HCT116 (cell line): ENCODE data around the gene STEAP4. TPM values are rescaled to one million over a fixed set of nuclear protein-coding genes. Genes with fewer than 3 reads are reported as not detected.

ENCODE experiments used
- ATAC-seq: fragments of 200-7000 bp; cut with Tn5 transposase; 2 replicates; pipeline ENCODE4 v1.9.1; 2020; ENCODE audit warnings: mild to moderate bottlenecking, moderate library complexity
- BruUV-seq: library from RNA; stranded (reverse); fragments of 400-500 nt; replicated peaks from 2 replicates; lab custom pipeline; 2021; lab: Mats Ljungman, UMichigan
- CTCF ChIA-PET: fragments of 300-600 bp; sonication (Branson Sonifier 250); formaldehyde crosslinking; loops from one replicate; lab custom pipeline; 2021; ENCODE audit warnings: antibody characterized with exemption; lab: Charles Lee
- POLR2A ChIA-PET: fragments of 300-600, 350-600 bp; sonication (Branson Sonifier 250); formaldehyde crosslinking; loops from one replicate; lab custom pipeline; 2021; ENCODE audit warnings: antibody characterized with exemption; lab: Charles Lee
- RAD21 ChIA-PET, 2 experiments: fragments of 300-600 bp; sonication (Branson Sonifier 250); formaldehyde crosslinking; loops; one replicate each; lab custom pipeline; 2023; ENCODE audit warnings: low total read pairs in 2 of 2; ENCODE audit not compliant: uncharacterized antibody in 2 of 2, unreplicated experiment in 2 of 2, low non-redundant PET in 1 of 2; lab: Charles Lee
- DNase-seq: peaks from one replicate; pipeline ENCODE4 v3.0.0-alpha.2; 2010; ENCODE audit warnings: low read depth, low spot score
- H2AFZ ChIP-seq: fragments of 200-600 bp; shearing (Covaris generic), sonication (generic); 2 replicates; pipeline ENCODE4 v1.6.1; 2017; ENCODE audit warnings: low read depth, mixed run types, mixed read lengths, antibody characterized with exemption, low read length; ENCODE audit not compliant: poor library complexity, severe bottlenecking
- H3K27ac ChIP-seq: 2 replicates; pipeline ENCODE4 v1.5.1; 2012; ENCODE audit warnings: low read depth, low read length
- H3K27me3 ChIP-seq: fragments of 200-600 bp; sonication (generic); 2 replicates; pipeline ENCODE4 v1.6.1; 2016; ENCODE audit warnings: mixed run types, low read length, mixed read lengths; ENCODE audit not compliant: insufficient read depth
- H3K36me3 ChIP-seq, 2 experiments: fragments of 200-500 bp in 1 of 2; fragments of 200-600 bp in 1 of 2; sonication (Bioruptor generic) in 1 of 2; sonication (generic) in 1 of 2; 2 replicates each; pipeline versions ENCODE4 v1.5.1 to v1.6.1; 2014 to 2016; ENCODE audit warnings: low read length in 2 of 2, inconsistent platforms in 1 of 2, mixed read lengths in 1 of 2, mixed run types in 1 of 2; ENCODE audit not compliant: insufficient read depth in 2 of 2, control insufficient read depth in 1 of 2
- H3K4me1 ChIP-seq, 2 experiments: fragments of 200-600 bp in 1 of 2; sonication (generic) in 1 of 2; 2 replicates each; pipeline versions ENCODE4 v1.5.1 to v1.6.1; 2012 to 2017; ENCODE audit warnings: low read length in 2 of 2, inconsistent platforms in 1 of 2, mild to moderate bottlenecking in 1 of 2, mixed read lengths in 1 of 2, mixed run types in 1 of 2, moderate library complexity in 1 of 2; ENCODE audit not compliant: insufficient read depth in 2 of 2, control insufficient read depth in 1 of 2
- H3K4me2 ChIP-seq: fragments of 200-600 bp; sonication (generic); 2 replicates; pipeline ENCODE4 v1.6.1; 2017; ENCODE audit warnings: mixed run types, low read length, mixed read lengths
- H3K4me3 ChIP-seq, 2 experiments: fragments of 200-600 bp in 1 of 2; sonication (generic) in 1 of 2; replicated peaks in 1 of 2; 2 replicates each; pipeline ENCODE4 v1.5.1; 2011 to 2016; ENCODE audit warnings: low read length in 2 of 2, control low read depth in 1 of 2, low read depth in 1 of 2, mild to moderate bottlenecking in 1 of 2, mixed read lengths in 1 of 2, mixed run types in 1 of 2
- H3K79me2 ChIP-seq: fragments of 200-600 bp; sonication (generic); 2 replicates; pipeline ENCODE4 v1.6.1; 2017; ENCODE audit warnings: mild to moderate bottlenecking, mixed run types, low read length, moderate library complexity, mixed read lengths; ENCODE audit not compliant: insufficient read depth
- H3K9ac ChIP-seq: fragments of 200-600 bp; sonication (generic); 2 replicates; pipeline ENCODE4 v1.6.1; 2016; ENCODE audit warnings: low read length, mixed read lengths
- H3K9me2 ChIP-seq: fragments of 200-600 bp; sonication (generic), shearing (Covaris generic); 2 replicates; pipeline ENCODE4 v1.6.1; 2017; ENCODE audit warnings: mixed run types, mild to moderate bottlenecking, moderate library complexity; ENCODE audit not compliant: insufficient read depth
- H3K9me3 ChIP-seq, 2 experiments: fragments of 200-500 bp in 1 of 2; fragments of 200-600 bp in 1 of 2; sonication (Bioruptor generic) in 1 of 2; sonication (generic) in 1 of 2; 2 replicates each; pipeline ENCODE4 v1.6.1; 2014 to 2017; ENCODE audit warnings: low read length in 2 of 2, mixed read lengths in 2 of 2, inconsistent platforms in 1 of 2, low read depth in 1 of 2, mild to moderate bottlenecking in 1 of 2, mixed run types in 1 of 2, moderate library complexity in 1 of 2; ENCODE audit not compliant: control insufficient read depth in 1 of 2, insufficient read depth in 1 of 2
- H4K20me1 ChIP-seq: fragments of 200-600 bp; sonication (generic), shearing (Covaris generic); 2 replicates; pipeline ENCODE4 v1.6.1; 2017; ENCODE audit warnings: mixed run types, mild to moderate bottlenecking, moderate library complexity; ENCODE audit not compliant: insufficient read depth
- ATF3 ChIP-seq: IDR thresholded peaks from 2 replicates; pipeline ENCODE4 v1.6.1; 2012
- CBX3 ChIP-seq: IDR thresholded peaks from 2 replicates; pipeline ENCODE4 v1.6.1; 2012; ENCODE audit warnings: low read depth
- CTCF ChIP-seq, 3 experiments: fragments of 200-600 bp in 1 of 3; sonication (generic) in 1 of 3; IDR thresholded peaks in 2 of 3; conservative IDR thresholded peaks in 1 of 3; 2 replicates each; pipeline ENCODE4 v1.5.1; 2012 to 2017; ENCODE audit warnings: low read depth in 2 of 3, low read length in 2 of 3, antibody characterized with exemption in 1 of 3, borderline replicate concordance in 1 of 3, control low read depth in 1 of 3, mild to moderate bottlenecking in 1 of 3, mixed read lengths in 1 of 3, mixed run types in 1 of 3, moderate library complexity in 1 of 3; ENCODE audit not compliant: insufficient read depth in 1 of 3
- EGR1 ChIP-seq: IDR thresholded peaks from 2 replicates; pipeline ENCODE4 v1.6.1; 2012; ENCODE audit warnings: low read depth
- ELF1 ChIP-seq: IDR thresholded peaks from 2 replicates; pipeline ENCODE4 v1.6.1; 2012; ENCODE audit warnings: low read depth, borderline replicate concordance
- EZH2 ChIP-seq: fragments of 200-600 bp; sonication (generic); IDR thresholded peaks from 2 replicates; pipeline ENCODE4 v1.6.1; 2017; ENCODE audit warnings: antibody characterized with exemption, mixed run types
- EZH2phosphoT487 ChIP-seq: fragments of 200-600 bp; IDR thresholded peaks from 2 replicates; pipeline ENCODE4 v1.6.1; 2018; ENCODE audit warnings: antibody characterized with exemption, borderline replicate concordance
- FOSL1 ChIP-seq: IDR thresholded peaks from 2 replicates; pipeline ENCODE4 v1.6.1; 2012; ENCODE audit warnings: low read depth
- JUND ChIP-seq: IDR thresholded peaks from 2 replicates; pipeline ENCODE4 v1.6.1; 2012
- MAX ChIP-seq: IDR thresholded peaks from 2 replicates; pipeline ENCODE4 v1.6.1; 2012
- POLR2A ChIP-seq: IDR thresholded peaks from 2 replicates; pipeline ENCODE4 v1.7.0; 2011; ENCODE audit warnings: borderline replicate concordance; ENCODE audit not compliant: insufficient read depth, insufficient read length; ENCODE audit errors: extremely low read depth
- POLR2AphosphoS5 ChIP-seq: IDR thresholded peaks from 2 replicates; pipeline ENCODE4 v1.6.1; 2011; ENCODE audit warnings: mild to moderate bottlenecking, low read depth, low read length, moderate library complexity
- RAD21 ChIP-seq: IDR thresholded peaks from 2 replicates; pipeline ENCODE4 v1.6.1; 2012; ENCODE audit warnings: low read depth, mild to moderate bottlenecking
- REST ChIP-seq: IDR thresholded peaks from 2 replicates; pipeline ENCODE4 v1.6.1; 2012; ENCODE audit warnings: low read depth
- SIN3A ChIP-seq: IDR thresholded peaks from 2 replicates; pipeline ENCODE4 v1.6.1; 2012; ENCODE audit warnings: low read depth
- SP1 ChIP-seq: IDR thresholded peaks from 2 replicates; pipeline ENCODE4 v1.6.1; 2012; ENCODE audit warnings: low read depth
- SRF ChIP-seq: IDR thresholded peaks from 2 replicates; pipeline ENCODE4 v1.6.1; 2012; ENCODE audit warnings: low read depth
- TCF7L2 ChIP-seq: IDR thresholded peaks from 2 replicates; pipeline ENCODE4 v1.7.0; 2011; ENCODE audit warnings: borderline replicate concordance, inconsistent platforms; ENCODE audit not compliant: insufficient read depth, insufficient read length; ENCODE audit errors: extremely low read depth
- YY1 ChIP-seq: IDR thresholded peaks from 2 replicates; pipeline ENCODE4 v1.6.1; 2011; ENCODE audit warnings: low read length, low read depth, moderate library complexity, mild to moderate bottlenecking; ENCODE audit not compliant: insufficient replicate concordance; ENCODE audit errors: extremely low read depth
- ZFX ChIP-seq: fragments of 450-650 bp; IDR thresholded peaks from 2 replicates; pipeline ENCODE4 v1.6.1; 2017
- ZNF274 ChIP-seq: fragments of 200-500 bp; sonication (Bioruptor generic); IDR thresholded peaks from 2 replicates; pipeline ENCODE4 v1.6.1; 2014; ENCODE audit warnings: mild to moderate bottlenecking, low read depth, low read length, inconsistent platforms
- intact Hi-C: fragments of 100-400 bp; cut with micrococcal nuclease; formaldehyde crosslinking; loops from 2 replicates; pipeline ENCODE4 v1.10.0; 2022
- total RNA-seq: library from RNA; stranded (reverse); gene quantifications from one replicate; pipeline ENCODE4 v1.2.1, GENCODE V29; 2021; ENCODE audit not compliant: unreplicated experiment

Gene STEAP4
- total RNA-seq, 1 experiment from 2014 or later, result 0.15 TPM

- no peak for TF ChIP-seq ELF1
- TF ChIP-seq EZH2phosphoT487, result no peak
- no peak for TF ChIP-seq EGR1
- no peak for TF ChIP-seq YY1
- TF ChIP-seq, all 23 proteins: peak for 0
Measured at GRCh38 chr7:88290491-88290890, 16.2 kb downstream of the STEAP4 start (continued).

GRCh38 chr7:88289564-88290025, 17.1 kb downstream of the STEAP4 start:
- DNase-seq, result peak; percentile 73
- H3K27ac ChIP-seq, result no peak overlapping the region
- TF ChIP-seq YY1 (no peak), CTCF (IDR thresholded peaks at IDR 0.05 in 2 of 3, conservative IDR thresholded peaks at IDR 0.05 in 1 of 3; ENCODE audit: borderline replicate concordance in 1 of 3, insufficient read depth in 1 of 3, low read depth in 2 of 3, low read length in 2 of 3) (no peak), FOSL1 (peak; percentile 85), EZH2 (no peak), JUND (peak; percentile 77), MAX (peak; percentile 41), SRF (0 out of 2 replicates have a peak, but pooled peaks have one; percentile 32), ZNF274 (no peak), TCF7L2 (no peak), SIN3A (peak; percentile 58), POLR2A (no peak), ZFX (no peak), RAD21 (no peak), REST (no peak), POLR2AphosphoS5 (0 out of 2 replicates have a peak, but pooled peaks have one; percentile 18), SP1 (peak; percentile 70), ATF3 (no peak), ELF1 (peak; percentile 12; the same call in 1 of the 2 replicates), CBX3 (peak; percentile 52), EZH2phosphoT487 (no peak)

More at GRCh38 chr7:88289564-88290025, 17.1 kb downstream of the STEAP4 start:
- Histone ChIP-seq H3K4me1 (peaks cover 20 to 23% of the 10 kb centered on the region in 2 experiments), H3K9me2 (no peaks in the 10 kb centered on the region), H2AFZ (peak overlapping the region; percentile 3), H3K36me3 (no peaks in the 10 kb centered on the region), H3K79me2 (no peaks in the 10 kb centered on the region), H3K4me2 (peak overlapping the region; percentile 39), H3K27me3 (no peaks in the 10 kb centered on the region), H3K4me3 (no peak overlapping the region), H3K9me3 (no peaks in the 10 kb centered on the region), H3K9ac (no peak overlapping the region), H4K20me1 (no peaks in the 10 kb centered on the region)
- peak; percentile 87 for ATAC-seq
- ChIA-PET POLR2A (no interaction called here), RAD21 (no interaction called here), CTCF (no interaction called here)
- BruUV-seq, result no TSS peak
- intact Hi-C loops, result no loop called here
